A673 (cell line): Measurements from ENCODE around the gene CRYBB1. TPM values are rescaled to one million over a fixed set of nuclear protein-coding genes. Genes with fewer than 3 reads are reported as not detected.

Source experiments
- BruUV-seq: library from RNA; stranded (reverse); fragments of 400-500 nt; replicated peaks from 2 replicates; lab custom pipeline; 2021; lab: Mats Ljungman, UMichigan
- CTCF ChIA-PET: fragments of 300-600 bp; sonication (Branson Sonifier 250); formaldehyde crosslinking; loops from one replicate; lab custom pipeline; 2022; ENCODE audit warnings: antibody characterized with exemption; lab: Charles Lee
- POLR2A ChIA-PET: fragments of 300-600 bp; sonication (Branson Sonifier 250); formaldehyde crosslinking; loops from one replicate; lab custom pipeline; 2022; ENCODE audit warnings: antibody characterized with exemption; ENCODE audit not compliant: low non-redundant PET; lab: Charles Lee
- DNase-seq: peaks from one replicate; pipeline ENCODE4 v3.0.0-alpha.2; 2015; ENCODE audit warnings: low spot score
- H3K27ac ChIP-seq: fragments of 200-600 bp; sonication (generic); 2 replicates; pipeline ENCODE4 v1.5.1; 2016; ENCODE audit warnings: mixed run types, low read depth, mild to moderate bottlenecking, mixed read lengths, antibody characterized with exemption, low read length; ENCODE audit not compliant: poor library complexity, severe bottlenecking
- H3K27me3 ChIP-seq: fragments of 200-600 bp; sonication (generic); replicated peaks from 2 replicates; pipeline ENCODE4 v1.6.1; 2017; ENCODE audit warnings: mixed run types, low read depth, mild to moderate bottlenecking, mixed read lengths, antibody characterized with exemption, low read length; ENCODE audit not compliant: insufficient read depth, poor library complexity
- H3K36me3 ChIP-seq: fragments of 200-600 bp; sonication (generic); 2 replicates; pipeline ENCODE4 v1.6.1; 2016; ENCODE audit warnings: mixed run types, mild to moderate bottlenecking, mixed read lengths, antibody characterized with exemption, low read length; ENCODE audit not compliant: insufficient read depth, poor library complexity, severe bottlenecking
- H3K4me1 ChIP-seq: fragments of 200-600 bp; sonication (generic); 2 replicates; pipeline ENCODE4 v1.6.1; 2017; ENCODE audit warnings: mixed run types, mild to moderate bottlenecking, mixed read lengths, antibody characterized with exemption, low read length; ENCODE audit not compliant: insufficient read depth, poor library complexity, severe bottlenecking
- H3K4me3 ChIP-seq: fragments of 200-600 bp; sonication (generic); 2 replicates; pipeline ENCODE4 v1.5.1; 2016; ENCODE audit warnings: low read depth, mixed run types, mild to moderate bottlenecking, mixed read lengths, low read length; ENCODE audit not compliant: poor library complexity, severe bottlenecking
- H3K9me3 ChIP-seq: fragments of 200-600 bp; sonication (generic); 2 replicates; pipeline ENCODE4 v1.6.1; 2016; ENCODE audit warnings: mixed run types, low read depth, mild to moderate bottlenecking, mixed read lengths, antibody characterized with exemption, low read length; ENCODE audit not compliant: poor library complexity, severe bottlenecking
- CTCF ChIP-seq: fragments of 300-800, 200-600 bp; sonication (generic); conservative IDR thresholded peaks from 2 replicates; pipeline ENCODE4 v1.5.1; 2017; ENCODE audit warnings: low read depth, mild to moderate bottlenecking, antibody characterized with exemption, low read length, moderate library complexity, mixed read lengths
- EZH2 ChIP-seq: fragments of 200-600 bp; sonication (generic); IDR thresholded peaks from 2 replicates; pipeline ENCODE4 v1.6.1; 2017; ENCODE audit warnings: borderline replicate concordance, low read depth, mild to moderate bottlenecking, mixed read lengths, antibody characterized with exemption, low read length; ENCODE audit not compliant: poor library complexity, severe bottlenecking
- intact Hi-C: fragments of 100-400 bp; cut with micrococcal nuclease; formaldehyde crosslinking; loops from one replicate; pipeline ENCODE4 v1.10.0; 2022; ENCODE audit not compliant: unreplicated experiment
- total RNA-seq: library from RNA; stranded (reverse); gene quantifications from 2 replicates; pipeline ENCODE4 v1.2.3, GENCODE V29; 2021

Gene CRYBB1
- total RNA-seq, 1 experiment from 2014 or later = not detected

- CTCF ChIA-PET = no interaction called here
- POLR2A ChIA-PET = no interaction called here
- Histone ChIP-seq H3K9me3 (no peaks in the 10 kb centered on the region), H3K4me3 (no peak overlapping the region), H3K4me1 (peaks cover 6% of the 10 kb centered on the region), H3K27ac (no peak overlapping the region), H3K36me3 (no peaks in the 10 kb centered on the region), H3K27me3 (no peaks in the 10 kb centered on the region)
- no peak for DNase-seq
- intact Hi-C loops = no loop called here
- TF ChIP-seq CTCF (no peak), EZH2 (no peak)
- BruUV-seq = no TSS peak
Observed at GRCh38 chr22:26567610-26568009, 50.2 kb downstream of the CRYBB1 start.

DNA sequence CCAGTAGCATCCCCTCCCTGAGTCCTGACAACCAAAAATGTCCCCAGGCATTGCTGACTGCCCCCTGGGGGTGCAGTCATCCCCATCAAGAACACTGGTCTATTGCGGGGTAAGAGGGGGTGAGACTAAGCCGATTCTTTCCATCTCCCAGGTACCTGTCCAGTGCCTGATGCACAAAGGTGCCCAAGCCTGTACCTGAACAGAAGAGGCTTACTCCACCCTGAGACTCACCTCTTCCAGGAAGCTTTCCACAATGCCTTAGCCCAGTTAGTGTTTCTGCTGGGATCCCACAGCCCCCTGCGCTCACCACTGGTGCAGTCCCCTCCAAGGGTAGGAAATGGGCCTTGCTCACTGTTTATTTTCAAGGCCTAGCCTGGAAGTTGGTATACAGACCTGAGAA, 50.8 kb downstream of the CRYBB1 start:
- Histone ChIP-seq H3K36me3 (no peaks in the 10 kb centered on the region), H3K27ac (no peak overlapping the region), H3K9me3 (no peaks in the 10 kb centered on the region), H3K4me1 (peaks cover 6% of the 10 kb centered on the region), H3K4me3 (no peak overlapping the region), H3K27me3 (no peaks in the 10 kb centered on the region)
- no peak for DNase-seq
- ChIA-PET CTCF (no interaction called here), POLR2A (no interaction called here)
- intact Hi-C loops = no loop called here
- no TSS peak for BruUV-seq
- no peak for TF ChIP-seq CTCF
- no peak for TF ChIP-seq EZH2

DNA sequence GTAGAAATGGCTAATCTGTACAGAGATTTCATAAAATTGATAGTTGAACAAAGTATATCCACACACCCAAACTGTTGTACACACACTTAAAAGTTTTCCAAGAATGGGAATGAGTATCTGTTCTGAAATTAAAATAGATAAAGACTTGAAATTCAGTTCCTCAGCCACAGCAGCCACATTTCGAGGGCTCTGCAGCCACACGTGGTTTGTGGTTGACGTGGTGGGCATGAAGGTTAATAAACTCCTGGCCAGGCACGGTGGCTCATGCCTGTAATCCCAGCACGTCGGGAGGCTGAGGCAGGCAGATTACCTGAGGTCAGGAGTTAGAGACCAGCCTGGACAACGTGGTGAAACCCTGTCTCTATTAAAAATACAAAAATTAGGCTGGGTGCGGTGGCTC, 51.9 kb downstream of the CRYBB1 start:
- intact Hi-C loops = no loop called here
- ChIA-PET POLR2A (interaction anchor here (0.6 kb wide), 1 partner anchor 54 kb away, joined by 16 read pairs; the partner anchor contains the start of gene TFIP11), CTCF (no interaction called here)
- H3K9me3 ChIP-seq = no peaks in the 10 kb centered on the region
- no peak overlapping the region for H3K4me3 ChIP-seq
- no peaks in the 10 kb centered on the region for H3K4me1 ChIP-seq
- H3K36me3 ChIP-seq = no peaks in the 10 kb centered on the region
- H3K27ac ChIP-seq = no peak overlapping the region
- TF ChIP-seq CTCF (no peak), EZH2 (no peak)
- no peaks in the 10 kb centered on the region for H3K27me3 ChIP-seq
- no TSS peak for BruUV-seq
- no peak for DNase-seq
